ENCODE data around the gene VWA3A.
A peak's percentile ranks its signal among the peaks of the same experiment; 100 is the strongest.

The VWA3A gene

DNA sequence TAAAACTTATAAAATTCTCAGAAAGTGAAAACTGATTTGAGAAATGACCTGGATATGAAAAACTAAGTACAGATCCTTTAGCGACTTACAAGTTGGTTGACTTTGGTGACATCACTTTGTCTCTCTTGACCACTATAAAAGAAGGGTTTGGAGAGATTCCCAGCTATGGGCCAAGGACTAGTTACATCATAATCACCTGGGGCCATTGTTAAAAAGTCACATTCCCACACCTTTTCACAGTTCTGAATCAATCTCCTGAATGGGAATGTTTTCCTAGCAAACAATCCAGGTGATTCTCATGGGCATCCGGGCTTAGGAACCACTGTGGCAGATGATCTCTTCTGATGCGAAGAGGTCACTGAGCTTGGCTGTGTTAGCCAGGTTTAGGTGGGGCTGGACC is 620 bp upstream of the VWA3A start:
- TF ChIP-seq, protein P1, sequence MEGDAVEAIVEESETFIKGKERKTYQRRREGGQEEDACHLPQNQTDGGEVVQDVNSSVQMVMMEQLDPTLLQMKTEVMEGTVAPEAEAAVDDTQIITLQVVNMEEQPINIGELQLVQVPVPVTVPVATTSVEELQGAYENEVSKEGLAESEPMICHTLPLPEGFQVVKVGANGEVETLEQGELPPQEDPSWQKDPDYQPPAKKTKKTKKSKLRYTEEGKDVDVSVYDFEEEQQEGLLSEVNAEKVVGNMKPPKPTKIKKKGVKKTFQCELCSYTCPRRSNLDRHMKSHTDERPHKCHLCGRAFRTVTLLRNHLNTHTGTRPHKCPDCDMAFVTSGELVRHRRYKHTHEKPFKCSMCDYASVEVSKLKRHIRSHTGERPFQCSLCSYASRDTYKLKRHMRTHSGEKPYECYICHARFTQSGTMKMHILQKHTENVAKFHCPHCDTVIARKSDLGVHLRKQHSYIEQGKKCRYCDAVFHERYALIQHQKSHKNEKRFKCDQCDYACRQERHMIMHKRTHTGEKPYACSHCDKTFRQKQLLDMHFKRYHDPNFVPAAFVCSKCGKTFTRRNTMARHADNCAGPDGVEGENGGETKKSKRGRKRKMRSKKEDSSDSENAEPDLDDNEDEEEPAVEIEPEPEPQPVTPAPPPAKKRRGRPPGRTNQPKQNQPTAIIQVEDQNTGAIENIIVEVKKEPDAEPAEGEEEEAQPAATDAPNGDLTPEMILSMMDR (conservative IDR thresholded peaks at IDR 0.05): no peak
- no peak for TF ChIP-seq ZFX (IDR thresholded peaks at IDR 0.05)
- H3K27ac ChIP-seq: peak overlapping the region; percentile 6; the same call in 1 of the 2 replicates

- H3K27ac ChIP-seq: no peak overlapping the region
- TF ChIP-seq, protein P1 (conservative IDR thresholded peaks at IDR 0.05): no peak
- no peak for TF ChIP-seq ZFX (IDR thresholded peaks at IDR 0.05)
Observed at GRCh38 chr16:22093331-22093730, 990 bp downstream of the VWA3A start.

DNA sequence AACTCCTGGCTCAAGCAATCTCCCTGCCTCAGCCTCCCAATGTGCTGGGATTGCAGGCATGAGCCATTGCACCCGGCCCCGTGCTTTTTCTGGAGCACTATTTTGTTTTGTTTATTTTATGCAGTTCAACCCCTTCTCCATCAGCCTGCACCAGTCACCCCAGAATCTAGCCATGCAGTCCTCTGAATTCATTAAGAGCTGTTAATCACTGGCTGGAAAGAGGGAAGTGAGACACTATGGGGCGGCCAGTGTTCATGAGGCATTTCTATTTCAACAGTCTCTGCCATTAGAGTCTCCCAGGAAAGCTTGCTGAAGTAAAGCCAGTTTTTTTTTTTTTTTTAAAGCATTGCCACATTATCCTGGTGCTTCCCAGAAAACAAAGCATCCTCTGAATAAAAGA is 1.7 kb downstream of the VWA3A start:
- TF ChIP-seq, protein P1 (conservative IDR thresholded peaks at IDR 0.05): no peak
- no peak for TF ChIP-seq ZFX (IDR thresholded peaks at IDR 0.05)
- no peak overlapping the region for H3K27ac ChIP-seq

DNA sequence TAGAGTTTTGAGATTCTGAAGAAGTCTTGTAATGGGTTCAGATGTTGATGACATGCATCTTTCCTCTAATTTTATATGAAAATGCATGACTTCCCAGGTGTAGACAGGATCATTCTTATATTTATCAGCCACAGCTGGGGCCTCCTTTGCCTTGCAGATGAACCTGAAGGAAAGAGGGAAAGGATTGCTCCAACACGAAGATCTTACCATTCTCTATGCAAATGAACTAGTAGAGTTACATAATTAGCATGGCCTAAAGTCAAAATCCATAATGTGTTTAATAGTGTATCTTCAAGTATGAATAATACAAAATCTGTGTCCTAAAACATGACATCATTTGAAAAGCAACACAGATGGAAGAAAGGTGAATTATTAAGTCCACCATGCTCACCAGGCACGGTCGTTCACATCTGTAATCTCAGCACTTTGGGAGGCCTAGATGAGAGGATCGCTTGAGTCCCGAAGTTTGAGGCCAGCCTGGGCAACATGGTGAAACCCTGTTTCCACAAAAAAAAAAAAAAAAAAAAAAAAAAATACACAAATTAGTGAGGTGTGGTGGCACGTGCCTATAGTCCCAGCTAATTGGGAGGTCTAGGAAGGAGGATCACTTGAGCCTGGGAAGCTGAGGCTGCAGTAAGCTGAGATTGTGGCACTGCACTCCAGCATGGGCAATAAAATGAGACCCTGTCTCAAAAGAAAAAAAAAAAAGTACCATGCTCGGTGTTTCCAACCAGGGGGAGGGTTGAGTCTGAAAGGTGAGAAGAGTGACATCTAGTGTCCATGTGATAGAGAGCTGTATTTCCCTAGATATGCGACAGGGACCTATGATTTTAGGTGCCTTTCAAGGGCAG is 6.3 kb downstream of the VWA3A start:
- TF ChIP-seq, protein P1 (conservative IDR thresholded peaks at IDR 0.05): peak; percentile 86
- no peak for TF ChIP-seq ZFX (IDR thresholded peaks at IDR 0.05)
- H3K27ac ChIP-seq: no peak overlapping the region

- no peak overlapping the region for H3K27ac ChIP-seq
- TF ChIP-seq, protein P1 (conservative IDR thresholded peaks at IDR 0.05): peak; percentile 42
- TF ChIP-seq ZFX (IDR thresholded peaks at IDR 0.05): no peak
Observed at GRCh38 chr16:22099256-22099975, 7.1 kb downstream of the VWA3A start.

- H3K27ac ChIP-seq: no peak overlapping the region
- TF ChIP-seq ZFX (IDR thresholded peaks at IDR 0.05): no peak
- TF ChIP-seq, protein P1 (conservative IDR thresholded peaks at IDR 0.05): no peak
Observed at GRCh38 chr16:22103441-22103840, 11.1 kb downstream of the VWA3A start.
